Sciatic nerve (tissue), 2 donors: ENCODE measurements around the gene ZNF496. TPM values are rescaled to one million over a fixed set of nuclear protein-coding genes. Genes with fewer than 3 reads are reported as not detected.
"Not testable (repeated sequence)": the region's sequence is repeated elsewhere in the genome, so short reads cannot be mapped to it uniquely, and the experiment has no call there.

ENCODE experiments used
- ATAC-seq: fragments of 200-7000 bp; cut with Tn5 transposase; one replicate; pipeline ENCODE4 v1.9.1; 2020; ENCODE audit warnings: mild to moderate bottlenecking, moderate library complexity
- DNase-seq: peaks from one replicate; pipeline ENCODE4 v3.0.0-alpha.2; 2020; ENCODE audit warnings: low spot score
- intact Hi-C: fragments of 100-400 bp; cut with DNase I; formaldehyde crosslinking; loops from one replicate; pipeline ENCODE4 v1.14.2; 2022
- total RNA-seq: library from RNA; stranded (reverse); fragmentation: NEBNext Ultra II Directional; extraction: Animal tissue kit (Norgen Biotek cat#: 25700); gene quantifications from one replicate; pipeline ENCODE4 v1.2.1, GENCODE V29; 2021
- donor health status: DM: no; HTN: no; CAD: no.
- donor health status: DM: no; HTN: no; CAD: no.

The ZNF496 gene
- total RNA-seq, 1 donor from 2014 or later, result 30.0 TPM

- ATAC-seq (peak; percentile 94), DNase-seq (peak; percentile 86)
- intact Hi-C loops, result no loop called here
Measured at GRCh38 chr1:247360991-247361731, 29.5 kb upstream of the ZNF496 start.

GRCh38 chr1:247360116-247360898 lies 28.6 kb upstream of the ZNF496 start:
- no peak for DNase-seq
- ATAC-seq, result peak; percentile 78
- intact Hi-C loops, result no loop called here

GRCh38 chr1:247359559-247359958 lies 27.9 kb upstream of the ZNF496 start:
- DNase-seq (no peak), ATAC-seq (no peak)
- intact Hi-C loops, result no loop called here

- ATAC-seq, result no peak
- intact Hi-C loops, result no loop called here
- DNase-seq, result no peak
Measured at GRCh38 chr1:247358920-247359319, 27.3 kb upstream of the ZNF496 start.

- intact Hi-C loops, result no loop called here
- DNase-seq, result no peak
- ATAC-seq, result peak; percentile 67
Measured at GRCh38 chr1:247357781-247358211, 26.1 kb upstream of the ZNF496 start.

GRCh38 chr1:247357052-247357780 lies 25.5 kb upstream of the ZNF496 start:
- no peak for DNase-seq
- ATAC-seq, result peak; percentile 14
- intact Hi-C loops, result no loop called here

GRCh38 chr1:247355160-247355559 lies 23.5 kb upstream of the ZNF496 start:
- DNase-seq, ATAC-seq, intact Hi-C loops: not testable (repeated sequence)

- intact Hi-C loops, result no loop called here
- DNase-seq (no peak), ATAC-seq (no peak)
Measured at GRCh38 chr1:247352175-247352574, 20.5 kb upstream of the ZNF496 start.

- ATAC-seq (no peak), DNase-seq (no peak)
- intact Hi-C loops, result no loop called here
Measured at GRCh38 chr1:247350587-247350986, 18.9 kb upstream of the ZNF496 start.

GRCh38 chr1:247347477-247348222 lies 16.0 kb upstream of the ZNF496 start:
- DNase-seq, result no peak
- ATAC-seq, result peak; percentile 79
- intact Hi-C loops, result no loop called here

GRCh38 chr1:247345881-247346280 lies 14.2 kb upstream of the ZNF496 start:
- DNase-seq (no peak), ATAC-seq (no peak)
- intact Hi-C loops, result no loop called here

- DNase-seq (no peak), ATAC-seq (no peak)
- intact Hi-C loops, result no loop called here
Measured at GRCh38 chr1:247343801-247344200, 12.1 kb upstream of the ZNF496 start.

GRCh38 chr1:247338723-247339275 lies 7.1 kb upstream of the ZNF496 start:
- intact Hi-C loops, result no loop called here
- no peak for ATAC-seq
- no peak for DNase-seq

GRCh38 chr1:247337961-247338360 lies 6.3 kb upstream of the ZNF496 start:
- DNase-seq (no peak), ATAC-seq (no peak)
- intact Hi-C loops, result no loop called here

- DNase-seq, result no peak
- intact Hi-C loops, result no loop called here
- ATAC-seq, result no peak
Measured at GRCh38 chr1:247337250-247337746, 5.6 kb upstream of the ZNF496 start.

- ATAC-seq (no peak), DNase-seq (no peak)
- intact Hi-C loops, result no loop called here
Measured at GRCh38 chr1:247336390-247336789, 4.7 kb upstream of the ZNF496 start.

- intact Hi-C loops, result no loop called here
- ATAC-seq (no peak), DNase-seq (no peak)
Measured at GRCh38 chr1:247335882-247336281, 4.2 kb upstream of the ZNF496 start.

- DNase-seq, result peak; percentile 35
- intact Hi-C loops, result no loop called here
- ATAC-seq, result no peak
Measured at GRCh38 chr1:247334378-247335133, 2.9 kb upstream of the ZNF496 start.
